Omental fat pad (tissue), 4 donors: ENCODE data around the gene TFF2. TPM values are rescaled to one million over a fixed set of nuclear protein-coding genes. Genes with fewer than 3 reads are reported as not detected.

Experiments
- ATAC-seq: fragments of 150-250 bp; one replicate; pipeline ENCODE4 v1.9.1; 2016; ENCODE audit warnings: mild to moderate bottlenecking, moderate library complexity; ENCODE audit not compliant: low FRiP score
- DNase-seq: peaks from one replicate; pipeline ENCODE4 v3.0.0-alpha.2; 2019; ENCODE audit warnings: low spot score
- CTCF ChIP-seq, 3 donors: fragments of 450-650 bp; IDR thresholded peaks; one replicate each; pipeline ENCODE4 v1.5.1; 2016 to 2017; ENCODE audit warnings: antibody characterized with exemption in 3 of 3, mild to moderate bottlenecking in 3 of 3, moderate library complexity in 2 of 3
- total RNA-seq, 4 donors: library from RNA; depleted of rRNA; stranded (reverse); fragments of >200 nt; gene quantifications; one replicate each; pipeline ENCODE4 v1.1.0, GENCODE V29; 2016

TFF2 gene
- total RNA-seq, 4 donors from 2014 or later, result not detected

GRCh38 chr21:42320791-42321190 lies 30.0 kb downstream of the TFF2 start:
- ATAC-seq (no peak), DNase-seq (no peak)
- TF ChIP-seq CTCF (IDR thresholded peaks at IDR 0.05), result no peak

- DNase-seq, result no peak
- no peak for ATAC-seq
- no peak for TF ChIP-seq CTCF (IDR thresholded peaks at IDR 0.05)
These were observed 30.8 kb downstream of the TFF2 start for GRCh38 chr21:42319851-42320572.

- no peak for DNase-seq
- no peak for ATAC-seq
These were observed 31.4 kb downstream of the TFF2 start for GRCh38 chr21:42319376-42319775.

GRCh38 chr21:42317826-42318746 lies 32.7 kb downstream of the TFF2 start:
- TF ChIP-seq CTCF (IDR thresholded peaks at IDR 0.05), result no peak
- ATAC-seq (no peak), DNase-seq (no peak)

More at GRCh38 chr21:42319376-42319775, 31.4 kb downstream of the TFF2 start:
- no peak for TF ChIP-seq CTCF (IDR thresholded peaks at IDR 0.05)

GRCh38 chr21:42317341-42317741 lies 33.5 kb downstream of the TFF2 start:
- DNase-seq, result no peak
- TF ChIP-seq CTCF (IDR thresholded peaks at IDR 0.05), result no peak

GRCh38 chr21:42316891-42317290 lies 33.9 kb downstream of the TFF2 start:
- DNase-seq (no peak), ATAC-seq (no peak)
- TF ChIP-seq CTCF (IDR thresholded peaks at IDR 0.05), result no peak

More at GRCh38 chr21:42317341-42317741, 33.5 kb downstream of the TFF2 start:
- no peak for ATAC-seq
